ENCODE measurements around the gene FAM20A. TPM values are rescaled to one million over a fixed set of nuclear protein-coding genes. Genes with fewer than 3 reads are reported as not detected.

The FAM20A gene
- total RNA-seq, 1 donor from 2014 or later, result 2.4 TPM

DNA sequence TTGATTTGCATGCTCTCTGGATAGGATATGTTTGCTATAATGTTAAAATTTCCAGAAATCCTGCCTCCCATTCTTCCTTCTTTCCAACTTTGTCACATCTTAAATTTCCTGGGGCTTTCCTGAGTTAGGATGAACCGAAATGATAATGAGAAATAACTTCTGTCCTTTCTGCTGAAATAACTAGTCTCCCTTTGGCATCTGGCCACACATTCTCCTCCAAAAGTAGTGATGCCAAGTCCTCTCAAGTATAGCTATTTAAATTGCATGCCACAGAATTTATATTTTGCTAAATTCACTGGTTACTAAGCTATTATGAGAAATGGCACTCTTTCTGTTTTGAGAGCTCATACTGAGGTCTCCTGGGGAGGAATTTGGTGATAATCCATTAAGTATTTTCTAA is 30.6 kb downstream of the FAM20A start:
- DNase-seq (ENCODE audit: low spot score in 2 of 2) (no peak), FAIRE-seq (no peak)

- no peak for DNase-seq (ENCODE audit: low spot score in 2 of 2)
- no peak for FAIRE-seq
Measured at GRCh38 chr17:68569346-68569745, 31.8 kb downstream of the FAM20A start.

DNA sequence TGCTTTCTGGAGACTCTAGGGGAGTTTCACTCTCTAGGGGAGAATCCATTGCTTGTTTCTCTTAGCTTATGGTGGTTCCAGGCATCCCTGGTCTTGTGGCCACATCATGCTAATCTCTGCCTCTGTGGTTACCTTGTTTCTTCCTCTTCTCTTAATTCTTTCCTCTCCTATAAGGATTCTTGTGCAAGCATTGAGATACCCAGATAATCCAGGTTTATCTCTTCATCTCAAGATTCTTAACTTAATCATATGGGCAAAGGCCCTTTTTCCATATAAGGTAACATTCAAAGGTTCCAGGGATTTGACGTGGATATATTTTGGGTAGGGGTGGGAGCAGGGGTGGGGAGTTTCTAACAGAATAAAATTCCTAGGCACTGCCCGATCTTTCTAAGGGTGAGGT is 32.6 kb downstream of the FAM20A start:
- DNase-seq (ENCODE audit: low spot score in 2 of 2) (no peak), FAIRE-seq (no peak)

GRCh38 chr17:68567581-68567980 is 33.6 kb downstream of the FAM20A start:
- DNase-seq (ENCODE audit: low spot score in 2 of 2) (no peak), FAIRE-seq (no peak)

DNA sequence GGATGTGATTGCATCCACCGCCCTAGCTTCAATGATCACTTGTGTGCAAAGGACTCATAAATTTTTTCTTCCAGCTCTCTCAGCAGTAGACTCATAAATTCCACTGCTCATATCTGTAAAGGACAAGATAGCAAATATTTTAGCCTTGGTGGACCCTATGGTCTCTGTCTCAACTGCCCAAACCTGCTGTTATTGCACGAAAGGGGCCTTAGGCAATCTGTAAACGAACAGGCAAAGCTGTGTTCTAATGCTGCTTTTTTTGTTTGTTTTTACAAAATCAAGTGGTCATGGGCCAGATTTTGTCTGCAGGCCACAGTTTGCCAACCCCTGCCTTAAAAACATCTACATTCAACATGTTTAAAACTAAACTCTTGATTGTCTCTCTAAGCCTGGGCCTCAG is 34.1 kb downstream of the FAM20A start:
- DNase-seq (ENCODE audit: low spot score in 2 of 2) (no peak), FAIRE-seq (no peak)

DNA sequence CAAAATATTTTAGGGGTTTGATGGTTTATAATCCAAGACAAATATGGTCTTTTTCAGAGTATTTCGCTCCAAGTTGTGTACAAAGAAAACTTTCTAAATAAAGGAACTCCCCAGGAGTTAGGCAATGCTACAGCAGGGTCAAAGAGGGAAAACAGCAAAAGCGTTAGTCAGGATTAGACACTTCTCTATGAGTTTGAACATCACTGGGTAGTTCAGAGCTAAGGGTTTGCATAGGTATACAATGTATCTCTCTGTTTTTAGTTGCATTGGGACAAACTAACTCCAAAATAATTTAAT is 34.8 kb downstream of the FAM20A start:
- FAIRE-seq, result no peak
- DNase-seq (ENCODE audit: low spot score in 2 of 2), result no peak

DNA sequence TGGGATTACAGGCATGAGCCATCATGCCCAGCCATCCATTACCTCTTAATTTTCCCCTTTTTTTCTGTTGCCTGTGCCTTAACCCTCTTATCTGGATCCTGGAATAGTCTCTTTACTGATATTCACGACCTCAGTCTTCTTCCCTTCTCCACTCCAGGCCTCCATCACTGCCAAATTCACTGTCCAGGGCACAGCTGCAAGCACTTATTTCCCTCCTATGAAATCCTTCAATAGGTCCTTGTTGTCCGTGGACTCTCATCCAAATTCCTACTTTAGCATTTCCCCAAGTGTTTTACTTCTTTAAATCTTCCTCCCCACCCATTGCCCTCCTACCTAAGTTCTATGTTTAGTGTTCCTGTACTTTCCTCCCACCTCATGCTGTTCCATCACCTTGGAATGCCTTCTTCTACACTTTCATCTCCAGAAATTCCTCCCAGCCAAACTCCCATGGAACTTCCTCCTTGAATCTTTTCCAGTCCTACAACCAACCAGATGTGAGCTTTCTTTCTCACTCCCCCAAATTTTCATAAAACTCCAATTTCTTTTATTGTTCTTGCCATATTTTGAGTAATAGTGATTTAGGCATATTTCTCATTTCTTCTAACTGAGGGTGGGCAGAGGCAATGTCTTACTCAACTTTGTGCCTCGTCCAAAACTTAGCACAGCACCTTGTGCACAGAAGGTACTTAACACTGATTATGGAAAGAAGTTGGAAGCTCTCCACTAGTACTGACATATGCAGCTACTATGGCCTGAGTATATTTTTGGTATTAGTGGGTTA is 35.3 kb downstream of the FAM20A start:
- FAIRE-seq, result no peak
- DNase-seq (ENCODE audit: low spot score in 2 of 2), result no peak

DNA sequence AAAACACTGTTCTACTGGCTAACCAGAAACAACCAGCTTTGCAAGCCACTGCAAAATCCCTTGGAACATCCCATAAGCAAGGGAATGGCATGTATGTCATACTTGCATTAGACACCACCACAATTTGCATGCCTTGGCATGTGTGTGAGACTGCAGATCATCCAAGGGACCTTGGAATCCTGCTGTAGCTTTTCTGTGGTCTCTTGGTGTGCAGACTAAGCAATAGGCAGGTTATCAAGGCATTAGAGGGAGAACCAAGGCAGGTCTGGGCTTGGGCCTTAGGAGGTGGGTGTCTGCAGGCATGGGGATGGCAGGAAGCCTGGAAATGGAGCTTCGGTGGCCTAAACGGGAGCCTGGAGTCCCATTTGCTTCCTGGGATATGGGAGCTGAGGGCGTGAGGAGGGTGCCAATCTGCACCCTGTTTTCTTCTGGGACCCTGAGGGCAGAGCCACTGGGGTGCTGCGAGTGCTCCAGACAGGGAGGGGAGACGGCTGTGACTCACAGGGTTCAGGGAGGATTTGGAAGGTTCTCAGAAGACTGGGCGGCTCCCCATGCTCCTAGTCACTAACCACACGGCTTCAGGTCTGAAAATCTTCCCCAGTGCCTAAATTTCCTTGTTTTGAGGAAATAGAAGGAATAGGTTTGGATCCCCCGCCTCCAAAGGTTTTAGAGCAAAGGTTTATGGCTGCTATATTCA is 36.6 kb downstream of the FAM20A start:
- FAIRE-seq, result no peak
- DNase-seq (ENCODE audit: low spot score in 2 of 2), result no peak

GRCh38 chr17:68562736-68563135 is 38.4 kb downstream of the FAM20A start:
- no peak for FAIRE-seq
- DNase-seq (ENCODE audit: low spot score in 2 of 2), result no peak

- FAIRE-seq, result no peak
Measured at GRCh38 chr17:68560966-68561720, 40.0 kb downstream of the FAM20A start.

DNA sequence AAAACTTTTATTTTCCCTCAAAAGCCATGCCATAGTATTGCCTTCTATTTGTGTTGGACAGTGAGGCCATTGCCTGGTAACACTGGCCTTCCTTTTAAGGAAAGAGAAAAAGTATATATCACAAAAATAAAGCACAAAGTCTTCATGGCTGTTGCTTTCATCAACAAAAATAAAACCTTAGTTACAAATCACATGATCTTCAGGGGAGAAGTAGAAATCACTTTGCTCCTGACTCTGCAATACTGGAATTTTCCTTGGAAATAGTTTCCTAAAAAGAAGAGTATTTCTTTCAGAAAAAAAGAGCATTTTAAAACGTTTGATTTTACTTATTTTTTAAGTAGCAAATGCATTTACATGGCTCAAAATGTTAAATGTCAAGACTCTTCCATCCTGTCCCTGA is 41.9 kb downstream of the FAM20A start:
- no peak for FAIRE-seq
- DNase-seq (ENCODE audit: low spot score in 2 of 2), result no peak

More at GRCh38 chr17:68560966-68561720, 40.0 kb downstream of the FAM20A start:
- no peak for DNase-seq (ENCODE audit: low spot score in 2 of 2)

GRCh38 chr17:68556551-68556950 is 44.6 kb downstream of the FAM20A start:
- DNase-seq (ENCODE audit: low spot score in 2 of 2), result no peak
- FAIRE-seq, result no peak

DNA sequence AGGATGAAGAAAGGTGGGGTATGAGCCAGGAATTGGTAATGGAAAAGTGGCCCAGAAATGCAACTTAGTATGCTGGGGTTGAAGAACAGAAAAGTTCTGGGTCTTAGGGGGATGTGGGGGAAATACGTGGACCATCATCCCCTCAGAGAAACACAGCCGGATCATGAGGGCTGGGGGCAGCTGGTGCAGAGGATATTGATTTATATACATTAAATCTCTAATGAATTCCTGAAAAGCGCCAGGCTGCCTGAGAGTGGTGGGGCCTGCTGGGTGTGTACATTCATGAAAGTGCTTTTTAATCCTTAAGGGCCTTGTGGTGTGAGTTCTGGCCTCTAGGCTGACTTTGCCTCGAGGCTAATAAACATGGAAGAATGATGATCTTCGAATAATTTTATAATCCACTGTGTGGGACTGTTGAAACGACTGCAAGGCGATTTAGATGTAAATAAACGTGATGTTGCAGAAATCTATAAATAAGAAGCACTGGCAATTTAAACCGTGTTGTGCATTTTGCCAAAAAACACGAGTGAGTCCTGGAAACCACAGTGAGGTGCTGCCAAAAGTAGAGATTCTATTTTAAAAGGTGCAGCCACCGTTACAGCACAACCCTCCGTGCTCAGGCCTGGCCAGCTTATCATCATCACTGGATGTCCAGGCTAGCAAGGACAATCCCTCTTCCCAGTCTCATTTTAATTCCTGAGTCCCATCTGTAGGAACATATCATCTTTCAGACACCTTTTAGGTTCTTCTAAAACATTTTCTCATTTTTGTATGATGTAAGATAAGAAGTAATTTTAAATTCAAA is 56.9 kb downstream of the FAM20A start:
- FAIRE-seq (no peak), DNase-seq (ENCODE audit: low spot score in 2 of 2) (no peak)

DNA sequence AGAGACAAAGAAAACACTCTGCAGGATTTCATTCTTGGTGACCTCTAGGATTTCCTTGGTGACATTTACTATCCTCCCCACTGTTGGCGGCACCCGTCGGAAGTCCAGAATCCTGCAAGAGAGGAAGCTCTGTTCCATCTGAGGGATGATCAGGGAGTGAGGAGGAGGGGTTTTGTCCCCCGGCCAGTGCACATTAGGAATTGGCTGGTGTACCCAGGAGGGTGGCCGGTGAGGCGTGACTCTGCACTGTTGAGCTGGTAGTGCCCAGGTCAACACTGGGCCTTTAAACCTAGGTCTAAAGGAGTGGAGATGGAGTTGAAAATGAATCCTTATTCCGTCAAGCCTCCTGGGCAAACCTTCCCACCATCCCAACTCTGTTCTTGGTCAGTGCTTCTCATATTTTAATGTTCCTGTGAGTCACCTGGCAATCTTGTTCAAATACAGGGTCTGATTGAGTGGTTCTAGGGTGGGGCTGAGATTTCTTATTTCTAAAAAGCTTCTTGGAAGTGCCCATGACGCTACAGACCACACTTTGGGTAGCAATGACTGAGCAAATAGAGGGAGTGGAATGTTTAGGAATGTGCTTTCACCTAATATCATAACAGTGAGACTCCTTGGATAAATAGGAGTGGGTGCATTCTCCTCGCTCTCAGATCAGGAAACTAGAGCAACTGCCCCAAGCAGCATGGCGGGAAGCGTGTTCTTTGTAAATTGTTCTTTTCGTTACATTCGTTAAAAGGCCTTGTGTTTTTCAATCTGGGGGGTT is 58.3 kb downstream of the FAM20A start:
- DNase-seq (ENCODE audit: low spot score in 2 of 2) (no peak), FAIRE-seq (no peak)

DNA sequence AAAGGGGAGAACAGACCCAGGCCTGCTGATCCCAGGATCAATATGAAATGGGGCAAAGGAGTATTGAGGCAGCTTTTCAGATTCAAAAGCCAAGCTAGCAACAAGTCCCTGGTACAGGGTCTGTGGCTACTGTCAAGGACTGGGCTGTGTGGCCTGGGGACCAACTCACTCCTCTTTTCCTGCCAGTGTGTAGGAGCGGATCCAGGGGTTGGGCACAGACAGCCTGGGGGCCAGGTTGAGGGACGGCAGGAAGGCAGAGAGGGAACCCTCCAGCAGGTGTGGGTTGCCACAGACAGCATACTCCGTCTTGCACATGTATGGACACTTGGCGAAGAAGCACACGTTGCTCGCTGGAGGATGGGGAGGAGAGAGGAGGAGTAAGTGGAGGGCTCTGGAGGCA is 59.4 kb downstream of the FAM20A start:
- FAIRE-seq (no peak), DNase-seq (ENCODE audit: low spot score in 2 of 2) (no peak)

DNA sequence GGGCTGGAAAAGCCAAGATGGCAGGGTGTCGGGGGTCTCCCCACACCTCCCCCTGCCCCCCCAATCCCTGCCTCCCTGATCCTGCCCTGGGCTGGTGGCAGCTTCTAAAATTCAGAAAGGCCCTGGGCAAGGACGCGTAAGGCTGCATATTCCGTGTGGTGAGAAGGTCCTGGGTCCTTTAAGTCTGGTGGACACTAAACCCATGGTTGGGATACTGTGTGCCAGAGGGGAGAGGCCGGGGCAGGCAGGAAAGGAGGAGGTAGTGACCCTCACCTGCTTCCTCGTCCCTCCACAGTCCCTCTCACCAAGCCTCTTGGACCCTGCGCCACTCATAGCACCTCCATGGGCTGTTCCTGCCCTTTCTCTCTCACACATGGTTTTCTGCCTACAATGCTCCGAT is 60.2 kb downstream of the FAM20A start:
- FAIRE-seq (no peak), DNase-seq (ENCODE audit: low spot score in 2 of 2) (no peak)

DNA sequence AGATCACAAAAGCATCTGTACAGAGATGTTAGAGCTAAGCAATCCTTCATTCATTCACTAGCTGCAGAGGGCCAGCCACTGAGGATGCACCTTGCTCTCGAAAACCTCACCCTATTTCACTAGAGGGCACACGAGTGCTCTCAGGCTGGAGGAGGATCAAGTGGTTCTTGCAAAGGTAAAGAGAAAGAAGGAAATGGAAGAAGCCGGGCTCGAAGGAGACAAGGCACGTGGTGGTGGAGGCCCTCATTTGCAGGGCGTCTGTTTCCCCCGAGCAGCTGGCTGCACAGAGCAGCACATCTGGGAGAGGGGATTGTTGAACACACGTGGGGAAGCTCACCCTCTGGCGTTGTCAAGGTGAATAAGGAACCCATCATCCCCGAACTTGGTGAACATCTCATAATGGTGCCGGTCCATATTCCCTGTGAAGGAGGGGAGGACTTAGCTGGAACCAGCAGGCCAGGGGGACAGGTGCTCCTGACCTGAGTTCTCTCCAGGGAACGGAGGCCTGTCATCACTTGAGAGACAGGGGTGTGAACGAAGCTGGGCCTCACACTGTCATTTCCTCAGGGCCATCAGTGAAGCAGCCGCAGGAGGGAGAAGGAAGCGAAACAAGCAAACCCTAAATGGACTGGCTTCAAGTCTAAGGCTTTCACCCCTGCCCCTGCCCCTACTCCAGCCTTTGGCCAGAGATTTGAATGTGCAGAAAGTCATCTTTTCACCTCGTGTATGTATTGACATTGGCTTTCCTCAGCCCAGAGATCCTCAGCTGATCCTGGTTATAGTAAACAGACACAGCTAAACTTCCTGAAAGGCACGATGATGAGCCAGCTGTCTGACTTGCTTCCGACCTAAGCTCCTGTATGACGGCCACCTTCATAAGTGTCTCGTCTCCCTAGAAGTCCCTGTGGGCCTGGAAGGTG is 61.4 kb downstream of the FAM20A start:
- FAIRE-seq, result no peak
- DNase-seq (ENCODE audit: low spot score in 2 of 2), result no peak

GRCh38 chr17:68535922-68536321 is 65.2 kb downstream of the FAM20A start:
- DNase-seq (ENCODE audit: low spot score in 2 of 2) (no peak), FAIRE-seq (no peak)

DNA sequence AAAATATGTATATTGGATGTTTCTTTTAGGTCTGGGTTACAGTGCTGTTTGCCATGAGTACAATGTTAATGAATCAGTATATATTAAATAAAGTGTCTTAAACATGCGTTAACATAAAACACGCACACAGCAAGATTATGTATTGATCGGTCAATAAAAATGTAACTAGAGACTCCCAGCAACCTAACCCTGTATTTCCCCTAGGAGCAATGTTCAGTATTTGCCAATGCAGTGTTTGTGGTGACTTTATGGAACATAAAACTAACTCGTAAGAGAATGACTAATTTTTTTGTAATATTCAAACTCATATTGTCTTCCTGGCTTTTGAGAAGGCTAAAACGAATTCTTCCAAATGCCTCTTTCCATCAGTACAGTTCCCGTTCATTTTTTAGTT is 66.5 kb downstream of the FAM20A start:
- FAIRE-seq, result no peak

More for the DNA sequence above, 66.5 kb downstream of the FAM20A start:
- DNase-seq (ENCODE audit: low spot score in 2 of 2), result no peak
